ENCODE data around the gene PDCD6IP.
"Not testable (repeated sequence)": the region's sequence is repeated elsewhere in the genome, so short reads cannot be mapped to it uniquely, and the experiment has no call there.

PDCD6IP gene

GRCh38 chr3:33795131-33795530 is 3.3 kb upstream of the PDCD6IP start:
- DNase-seq (ENCODE audit: low read depth in 2 of 2), result no peak

- no peak for DNase-seq (ENCODE audit: low read depth in 2 of 2)
These were observed 2.4 kb upstream of the PDCD6IP start for GRCh38 chr3:33795856-33796536.

- DNase-seq (ENCODE audit: low read depth in 2 of 2), result no peak
These were observed 365 bp upstream of the PDCD6IP start for GRCh38 chr3:33798113-33798417.

DNA sequence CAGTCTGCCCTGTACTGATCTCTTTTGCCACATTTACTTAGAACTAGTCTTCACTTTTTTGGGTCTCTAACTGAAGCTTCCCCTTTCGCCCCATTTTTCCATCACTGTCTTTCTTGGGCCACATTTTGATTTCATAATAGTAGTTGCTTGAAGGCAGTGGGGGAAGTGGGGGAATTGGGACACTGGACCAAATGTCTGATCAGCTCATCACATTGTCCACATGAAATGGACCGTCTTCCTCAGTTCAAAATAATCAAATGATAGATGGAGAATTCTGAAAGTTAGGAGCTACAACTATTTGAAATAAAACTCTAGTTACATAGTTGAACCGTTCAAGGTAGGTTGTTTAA is 747 bp downstream of the PDCD6IP start:
- DNase-seq (ENCODE audit: low read depth in 2 of 2), result no peak

DNA sequence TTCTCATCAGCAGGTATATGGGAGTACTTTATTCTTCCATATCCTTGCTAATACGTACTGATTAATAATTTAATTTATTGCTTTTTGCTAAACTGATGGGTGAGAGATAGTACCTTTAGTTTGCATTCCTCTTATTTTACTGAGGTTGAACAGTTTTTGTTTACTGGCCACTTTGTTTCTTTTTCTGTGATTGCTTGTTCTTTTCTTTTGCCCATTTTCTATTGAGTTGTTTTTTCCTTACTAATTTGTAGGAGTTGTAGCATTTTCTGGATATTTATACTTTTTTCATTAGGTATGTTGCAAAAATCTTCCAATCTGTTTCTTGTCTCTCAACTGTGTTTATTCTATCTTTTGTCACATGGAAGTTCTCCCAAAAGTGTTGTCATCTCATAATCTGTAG is 4.8 kb downstream of the PDCD6IP start:
- DNase-seq (ENCODE audit: low read depth in 2 of 2), result no peak

DNA sequence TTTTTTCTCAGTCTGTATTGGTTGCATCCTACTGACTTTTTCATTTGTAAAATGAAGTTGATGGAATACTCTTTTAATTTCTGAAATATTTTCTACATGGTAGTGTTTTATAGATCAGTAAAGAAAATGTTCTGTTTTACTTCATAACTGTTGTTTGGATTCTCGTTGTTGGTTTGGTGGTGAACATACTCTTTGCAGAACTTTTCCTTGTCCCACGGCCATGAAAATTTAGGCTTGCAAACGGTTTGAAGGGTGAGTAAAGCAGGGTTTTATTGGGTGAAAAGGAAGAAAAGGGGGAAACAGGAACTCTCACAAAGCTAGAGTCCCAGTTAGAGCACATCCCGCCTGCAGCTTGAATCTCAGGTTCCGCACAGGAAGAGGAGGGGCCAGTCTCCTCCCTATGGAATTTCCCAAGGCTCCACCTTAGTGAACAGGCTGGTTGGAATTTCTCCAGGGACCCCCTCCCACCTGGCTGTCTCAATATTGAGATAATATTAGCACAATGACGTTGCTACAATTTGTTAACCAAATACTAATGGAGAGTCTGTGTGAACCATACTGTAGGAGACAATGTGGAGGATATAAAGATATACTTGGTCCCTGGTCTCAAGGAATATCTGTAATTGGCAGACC is 5.6 kb downstream of the PDCD6IP start:
- DNase-seq (ENCODE audit: low read depth in 2 of 2), result no peak

- DNase-seq (ENCODE audit: low read depth in 2 of 2), result no peak
These were observed 8.8 kb downstream of the PDCD6IP start for GRCh38 chr3:33807191-33807590.

DNA sequence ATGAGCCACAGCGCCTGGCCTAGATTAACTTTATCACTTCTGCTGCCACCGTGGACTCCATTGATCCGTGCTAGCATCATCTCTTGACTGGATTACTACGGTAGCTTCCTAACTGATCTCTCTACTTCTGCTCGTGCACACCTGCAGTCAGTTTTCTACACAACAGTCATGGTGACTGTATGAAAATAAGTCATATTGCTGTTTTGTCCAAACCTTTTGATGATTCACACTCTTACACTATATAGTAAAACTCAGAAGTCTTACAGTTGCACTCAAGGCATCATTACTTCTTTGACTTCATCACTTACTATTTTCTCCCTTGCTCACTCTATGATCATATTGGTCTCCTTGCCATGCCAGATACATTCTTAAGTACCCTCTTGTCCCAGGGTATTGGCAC is 10.1 kb downstream of the PDCD6IP start:
- no peak for DNase-seq (ENCODE audit: low read depth in 2 of 2)

DNA sequence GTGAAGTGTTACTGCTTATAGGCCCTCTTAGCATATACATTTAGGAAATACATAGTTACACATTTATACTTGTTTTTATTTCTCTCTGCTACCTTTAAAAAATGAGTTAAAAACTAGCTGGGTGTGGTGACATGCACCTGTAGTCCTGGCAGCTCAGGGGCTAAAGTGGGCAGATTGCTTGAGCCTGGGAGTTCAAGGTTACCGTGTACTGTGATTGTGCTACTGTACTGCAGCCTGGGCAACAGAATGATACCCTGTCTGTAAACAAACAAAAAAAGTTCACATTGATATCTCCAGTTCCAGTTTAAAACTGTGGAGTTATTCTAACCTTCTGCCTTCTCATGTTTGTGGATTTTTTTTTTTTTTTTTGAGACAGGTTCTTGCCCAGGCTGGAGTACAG is 12.1 kb downstream of the PDCD6IP start:
- DNase-seq (ENCODE audit: low read depth in 2 of 2), result no peak

DNA sequence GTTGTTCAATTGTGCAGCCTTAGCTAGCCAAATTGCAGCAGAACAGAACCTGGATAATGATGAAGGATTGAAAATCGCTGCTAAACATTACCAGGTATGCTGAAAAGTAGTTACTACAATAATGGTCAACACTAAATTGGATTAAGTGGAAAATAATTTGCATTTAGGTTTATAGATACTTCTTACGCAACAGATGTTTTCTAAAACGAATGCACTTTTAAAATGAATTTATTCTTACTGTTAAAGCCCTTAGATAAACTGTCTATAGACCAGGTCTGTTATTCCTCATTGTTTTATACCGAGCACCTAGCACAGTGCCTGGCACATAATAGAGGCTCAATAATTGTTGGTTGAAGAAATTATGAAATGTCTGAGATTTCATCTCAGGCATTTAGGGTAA is 23.6 kb downstream of the PDCD6IP start:
- no peak for DNase-seq (ENCODE audit: low read depth in 2 of 2)

- DNase-seq (ENCODE audit: low read depth in 2 of 2), result no peak
These were observed 25.4 kb downstream of the PDCD6IP start for GRCh38 chr3:33823821-33824220.

GRCh38 chr3:33825111-33825510 is 26.7 kb downstream of the PDCD6IP start:
- DNase-seq (ENCODE audit: low read depth in 2 of 2), result no peak

GRCh38 chr3:33826206-33826605 is 27.8 kb downstream of the PDCD6IP start:
- DNase-seq (ENCODE audit: low read depth in 2 of 2), result no peak

DNA sequence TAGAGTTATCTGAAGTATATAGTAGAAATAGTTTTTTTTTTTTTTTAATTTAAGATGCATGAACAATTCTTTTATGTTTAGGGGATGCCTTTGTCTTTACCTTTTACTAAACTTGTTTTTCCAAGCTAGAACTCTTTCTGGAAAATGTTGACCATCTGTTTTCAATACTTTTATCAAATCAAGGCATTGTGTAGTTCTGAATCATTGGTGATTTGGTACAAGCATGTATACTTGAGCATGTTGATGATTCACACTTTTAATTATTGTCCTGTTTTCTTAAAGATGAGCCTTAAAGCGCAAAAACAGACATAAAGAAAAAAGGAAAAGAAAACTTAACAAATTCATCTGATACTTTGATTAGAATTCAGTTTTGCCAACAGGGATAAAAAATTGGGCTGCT is 28.3 kb downstream of the PDCD6IP start:
- DNase-seq (ENCODE audit: low read depth in 2 of 2), result no peak

DNA sequence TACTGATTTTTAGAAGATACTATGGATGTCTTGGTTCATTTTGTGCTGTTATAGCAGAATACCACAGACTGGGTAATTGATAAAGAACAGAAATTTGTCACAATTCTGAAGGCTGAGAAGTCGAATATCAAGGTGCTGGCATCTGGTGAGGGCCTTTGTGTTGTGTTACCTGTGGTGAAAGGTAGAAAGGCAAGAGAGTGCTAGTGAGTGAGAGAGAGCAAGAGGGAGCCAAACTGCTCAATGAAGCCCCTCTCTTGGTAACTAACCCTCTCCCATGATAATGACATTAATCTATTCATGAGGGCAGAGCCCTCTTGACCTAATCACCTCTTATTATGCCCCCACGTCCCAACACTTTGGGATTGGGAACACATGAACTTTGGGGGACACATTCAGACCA is 31.3 kb downstream of the PDCD6IP start:
- no peak for DNase-seq (ENCODE audit: low read depth in 2 of 2)

DNA sequence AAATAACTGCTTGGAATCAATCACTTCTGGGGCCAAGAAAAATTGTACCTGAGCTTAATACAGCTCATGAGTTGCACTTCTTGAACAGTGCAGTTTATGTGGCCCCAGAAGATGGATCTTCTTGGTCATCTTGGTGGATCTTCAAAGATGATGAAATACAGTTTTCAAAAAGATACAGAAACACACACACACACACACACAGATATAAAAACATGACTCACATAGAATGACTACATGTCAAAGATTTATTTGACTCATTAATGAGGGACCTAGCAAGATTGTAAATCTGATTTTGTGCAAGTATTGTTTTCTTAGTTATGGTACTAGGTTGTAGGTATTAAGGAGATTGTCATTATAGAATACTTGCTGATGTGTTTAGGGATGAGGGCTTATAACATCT is 32.6 kb downstream of the PDCD6IP start:
- no peak for DNase-seq (ENCODE audit: low read depth in 2 of 2)

- DNase-seq (ENCODE audit: low read depth in 2 of 2), result no peak
These were observed 35.1 kb downstream of the PDCD6IP start for GRCh38 chr3:33833408-33834095.

- no peak for DNase-seq (ENCODE audit: low read depth in 2 of 2)
These were observed 35.6 kb downstream of the PDCD6IP start for GRCh38 chr3:33834096-33834453.

DNA sequence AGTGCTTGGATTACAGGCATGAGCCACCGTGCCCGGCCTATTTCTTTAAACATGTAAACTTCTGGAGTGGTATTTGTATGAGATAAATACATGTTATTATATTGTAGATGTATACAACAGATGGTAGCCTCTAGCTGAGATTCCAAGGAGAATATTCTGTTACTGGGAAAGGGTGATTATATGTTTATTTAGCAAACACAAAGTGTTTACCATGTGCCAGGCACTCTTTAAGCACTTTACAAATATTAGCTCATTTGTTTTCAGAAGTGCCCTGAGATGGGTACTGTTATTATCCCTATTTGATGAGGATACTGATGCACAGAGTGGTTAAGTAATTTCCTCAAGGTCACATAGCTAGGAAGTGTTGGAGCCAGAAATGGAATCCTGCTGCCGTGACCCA is 38.8 kb downstream of the PDCD6IP start:
- DNase-seq (ENCODE audit: low read depth in 2 of 2), result not testable (repeated sequence)

- DNase-seq (ENCODE audit: low read depth in 2 of 2), result no peak
These were observed 40.9 kb downstream of the PDCD6IP start for GRCh38 chr3:33839283-33839682.

GRCh38 chr3:33840179-33840578 is 41.7 kb downstream of the PDCD6IP start:
- DNase-seq (ENCODE audit: low read depth in 2 of 2), result no peak

- DNase-seq (ENCODE audit: low read depth in 2 of 2), result no peak
These were observed 50.4 kb downstream of the PDCD6IP start for GRCh38 chr3:33848624-33849347.

- not testable (repeated sequence) for DNase-seq (ENCODE audit: low read depth in 2 of 2)
These were observed 52.2 kb downstream of the PDCD6IP start for GRCh38 chr3:33850599-33850998.

Data from stimulated activated CD4-positive, alpha-beta T cell treated with anti-CD3 and anti-CD28 coated beads, Interleukin-1b, Interleukin-23, amount 100 ng/mL, for 1 hour (primary cell).